NCI-H345 (cell line): Measurements from ENCODE around the gene ABCA3.
A peak's percentile ranks its signal among the peaks of the same experiment; 100 is the strongest.

ENCODE experiments used
- DNase-seq: peaks from one replicate; lab custom pipeline; 2025; lab: John Stamatoyannopoulos, UW

The ABCA3 gene

GRCh38 chr16:2357331-2357730 lies 16.8 kb upstream of the ABCA3 start:
- DNase-seq, result no peak

- DNase-seq, result no peak
Measured at GRCh38 chr16:2350500-2350899, 10.0 kb upstream of the ABCA3 start.

GRCh38 chr16:2343211-2343610 lies 2.7 kb upstream of the ABCA3 start:
- DNase-seq, result no peak

GRCh38 chr16:2341456-2342447 lies 1.2 kb upstream of the ABCA3 start:
- DNase-seq, result no peak

GRCh38 chr16:2339521-2340484 lies 725 bp downstream of the ABCA3 start:
- peak; percentile 49 for DNase-seq

GRCh38 chr16:2337431-2338296 lies 2.9 kb downstream of the ABCA3 start:
- DNase-seq, result peak; percentile 25

GRCh38 chr16:2335286-2335895 lies 5.1 kb downstream of the ABCA3 start:
- DNase-seq, result no peak

GRCh38 chr16:2333772-2334379 lies 6.7 kb downstream of the ABCA3 start:
- no peak for DNase-seq

- DNase-seq, result no peak
Measured at GRCh38 chr16:2333231-2333630, 7.3 kb downstream of the ABCA3 start.

GRCh38 chr16:2331931-2332267 lies 8.6 kb downstream of the ABCA3 start:
- DNase-seq, result no peak

- DNase-seq, result no peak
Measured at GRCh38 chr16:2331199-2331930, 9.2 kb downstream of the ABCA3 start.

GRCh38 chr16:2329532-2329931 lies 11.0 kb downstream of the ABCA3 start:
- no peak for DNase-seq

- no peak for DNase-seq
Measured at GRCh38 chr16:2328428-2328827, 12.1 kb downstream of the ABCA3 start.

- DNase-seq, result no peak
Measured at GRCh38 chr16:2326191-2326590, 14.3 kb downstream of the ABCA3 start.

GRCh38 chr16:2325791-2326190 lies 14.7 kb downstream of the ABCA3 start:
- no peak for DNase-seq

- no peak for DNase-seq
Measured at GRCh38 chr16:2325181-2325580, 15.3 kb downstream of the ABCA3 start.

- no peak for DNase-seq
Measured at GRCh38 chr16:2324296-2324859, 16.1 kb downstream of the ABCA3 start.

- DNase-seq, result no peak
Measured at GRCh38 chr16:2323701-2324100, 16.8 kb downstream of the ABCA3 start.

GRCh38 chr16:2319606-2320005 lies 20.9 kb downstream of the ABCA3 start:
- DNase-seq, result no peak
